Measurements from ENCODE around the gene ANKK1. TPM values are rescaled to one million over a fixed set of nuclear protein-coding genes. Genes with fewer than 3 reads are reported as not detected.

The ANKK1 gene
- total and polyA plus RNA-seq, 2 of the 8 experiments (the other 6 are each of a cell fraction or from before 2014, with no cell fraction given), result 0.11 TPM; not detected in 1

GRCh38 chr11:113436672-113437252 lies 49.2 kb downstream of the ANKK1 start:
- Histone ChIP-seq H2BK120ac (replicated peaks; ENCODE audit: low read depth, low read length) (no peak overlapping the region), H2BK12ac (ENCODE audit: low read depth, low read length) (no peak overlapping the region), H3K56ac (replicated peaks; ENCODE audit: insufficient read length, low read depth, low read length) (no peak overlapping the region), H3K79me2 (ENCODE audit: control insufficient read depth in 1 of 2, insufficient read depth in 2 of 2, low read length in 2 of 2) (no peaks in the 10 kb centered on the region), H3K14ac (ENCODE audit: insufficient read length) (no peak overlapping the region), H3K4ac (replicated peaks; ENCODE audit: insufficient read length, low read depth, low read length) (no peak overlapping the region), H3K36me3 (ENCODE audit: control insufficient read depth in 2 of 4, insufficient read depth in 4 of 4, low read length in 3 of 4) (no peaks in the 10 kb centered on the region), H3K4me1 (replicated peaks in 1 of 4; ENCODE audit: control insufficient read depth in 3 of 4, insufficient read depth in 4 of 4, low read length in 3 of 4) (peaks cover 0 to 7% (median 1%) of the 10 kb centered on the region in 4 experiments; a peak in 3 of 7 replicates), H3K23me2 (ENCODE audit: low read depth, low read length) (no peaks in the 10 kb centered on the region), H2BK5ac (ENCODE audit: low read depth, low read length) (no peak overlapping the region), H2BK15ac (ENCODE audit: low read length) (no peak overlapping the region), H3K4me3 (ENCODE audit: extremely low read depth in 1 of 4, insufficient read depth in 2 of 4, low read depth in 3 of 4, low read length in 4 of 4) (no peak overlapping the region), H3K79me1 (ENCODE audit: low read depth, low read length) (no peaks in the 10 kb centered on the region), H3K27ac (ENCODE audit: low read depth, low read length) (no peak overlapping the region), H4K20me1 (replicated peaks in 1 of 2; ENCODE audit: control insufficient read depth in 1 of 2, insufficient read depth in 2 of 2, low read length in 2 of 2) (no peaks in the 10 kb centered on the region), H4K5ac (ENCODE audit: insufficient read length, low read depth, low read length) (no peak overlapping the region), H2AK5ac (ENCODE audit: low read depth, low read length) (no peak overlapping the region), H4K91ac (replicated peaks; ENCODE audit: insufficient read length, low read length) (no peak overlapping the region), H3K18ac (ENCODE audit: extremely low read depth, low read length) (no peak overlapping the region), H3K9me3 (ENCODE audit: insufficient read depth in 2 of 2, low read depth in 1 of 2, low read length in 1 of 2) (no peaks in the 10 kb centered on the region), H3K27me3 (replicated peaks in 1 of 4; ENCODE audit: control insufficient read depth in 3 of 4, extremely low read depth in 1 of 4, insufficient read depth in 3 of 4, low read length in 3 of 4) (no peaks in the 10 kb centered on the region; a peak in 1 of 7 replicates), H3K23ac (ENCODE audit: insufficient read length) (no peak overlapping the region), H3K9ac (replicated peaks in 1 of 4; ENCODE audit: extremely low read depth in 1 of 4, low read depth in 3 of 4, low read length in 3 of 4) (no peak overlapping the region), H2BK20ac (ENCODE audit: low read length) (no peak overlapping the region), H3K4me2 (ENCODE audit: insufficient read depth in 1 of 2, low read depth in 2 of 2, low read length in 2 of 2) (no peak overlapping the region), H4K8ac (ENCODE audit: extremely low read depth, insufficient read depth, low read length) (no peak overlapping the region), H2AFZ (ENCODE audit: low read length) (no peak overlapping the region)
- POLR2A ChIA-PET (ENCODE audit: partially characterized antibody), result no interaction called here
- no peak for FAIRE-seq
- TF ChIP-seq CREB1 (IDR thresholded peaks at IDR 0.05) (no peak), POLR2A (IDR thresholded peaks at IDR 0.05; ENCODE audit: control extremely low read depth in 1 of 2, low read depth in 2 of 2, low read length in 2 of 2) (no peak), BRCA1 (IDR thresholded peaks at IDR 0.05; ENCODE audit: low read depth, low read length) (no peak), CTCF (IDR thresholded peaks at IDR 0.05; ENCODE audit: control extremely low read depth in 1 of 3, insufficient read depth in 1 of 3, low read depth in 1 of 3, low read length in 3 of 3) (no peak)
- WGBS, 2 experiments (ENCODE audit: extremely low coverage in 1 of 2, insufficient coverage in 1 of 2, insufficient read length in 1 of 2, insufficient replicate concordance in 2 of 2, low coverage in 1 of 2, low lambda C conversion rate in 2 of 2, missing lambda C conversion rate in 1 of 2), result 75% methylated on average over 6 of the region's 6 CpGs; no CpG with 5 or more reads in 1 of the 2 experiments
- DNase-seq (ENCODE audit: low read depth in 1 of 2, low spot score in 2 of 2), result no peak
- CTCF ChIA-PET (ENCODE audit: partially characterized antibody), result no interaction called here
